NB4 (cell line): ENCODE results near the gene COTL1.

Experiments used
- DNase-seq: peaks from one replicate; pipeline ENCODE4 v3.0.0; 2010; ENCODE audit warnings: low read depth
- H3K4me3 ChIP-seq: one replicate; pipeline ENCODE4 v1.5.1; 2011; ENCODE audit warnings: mild to moderate bottlenecking, low read depth, low read length, moderate library complexity
- CTCF ChIP-seq: IDR thresholded peaks from one replicate; pipeline ENCODE4 v1.5.1; 2012; ENCODE audit warnings: low read depth, low read length
- MYC ChIP-seq: IDR thresholded peaks from 2 replicates; pipeline ENCODE4 v1.6.1; 2011; ENCODE audit warnings: low read depth, low read length
- POLR2A ChIP-seq: IDR thresholded peaks from 2 replicates; pipeline ENCODE4 v1.6.1; 2011; ENCODE audit warnings: mild to moderate bottlenecking; ENCODE audit not compliant: insufficient read length; ENCODE audit errors: extremely low read depth
- TF ChIP-seq, protein P1 (sequence below): IDR thresholded peaks from 2 replicates; pipeline ENCODE4 v1.6.1; 2011; ENCODE audit warnings: low read depth, low read length

COTL1 gene

DNA sequence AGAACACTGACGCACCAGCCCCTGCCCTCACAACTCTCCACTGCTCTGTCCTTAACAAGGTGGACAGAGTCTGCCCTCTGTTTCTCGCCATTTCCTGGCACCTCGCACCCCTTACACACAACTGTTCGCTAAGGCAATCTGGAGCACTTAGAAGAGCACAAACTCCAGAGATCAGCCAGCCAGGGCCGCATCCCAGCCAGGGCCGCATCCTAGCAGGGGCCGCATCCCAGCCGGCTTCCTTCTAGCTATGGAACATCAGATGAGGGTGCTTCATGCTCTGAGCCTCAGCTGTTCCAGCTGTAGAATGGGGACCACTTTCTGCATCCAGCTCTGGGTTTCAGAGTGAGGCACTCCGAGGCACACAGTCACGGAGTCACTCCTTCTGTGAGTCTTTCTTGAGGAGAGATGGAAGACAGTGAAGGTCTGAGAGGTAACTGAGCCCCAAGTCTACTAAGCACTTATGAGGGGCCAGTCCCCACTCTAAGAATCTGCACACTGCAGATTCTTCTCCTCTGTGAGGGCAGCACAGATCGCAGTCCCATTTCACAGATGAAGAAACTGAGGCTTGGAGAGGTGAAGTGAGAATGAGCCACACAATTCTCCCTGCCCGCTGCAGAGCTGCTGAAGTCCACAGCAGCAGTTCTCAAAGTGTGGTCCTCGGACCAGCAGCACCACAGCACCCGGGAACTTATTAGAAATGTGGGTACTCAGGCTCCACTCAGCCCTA, 20.9 kb downstream of the COTL1 start:
- TF ChIP-seq POLR2A, result no peak
- no peak for TF ChIP-seq MYC
- no peak for TF ChIP-seq CTCF
- TF ChIP-seq, protein P1, sequence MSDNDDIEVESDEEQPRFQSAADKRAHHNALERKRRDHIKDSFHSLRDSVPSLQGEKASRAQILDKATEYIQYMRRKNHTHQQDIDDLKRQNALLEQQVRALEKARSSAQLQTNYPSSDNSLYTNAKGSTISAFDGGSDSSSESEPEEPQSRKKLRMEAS, result no peak
- no peak overlapping the region for H3K4me3 ChIP-seq
- no peak for DNase-seq

GRCh38 chr16:84596161-84596560, 21.7 kb downstream of the COTL1 start:
- no peak for DNase-seq
- TF ChIP-seq, protein P1, result no peak
- TF ChIP-seq POLR2A (no peak), MYC (no peak), CTCF (no peak)
- H3K4me3 ChIP-seq, result no peak overlapping the region

DNA sequence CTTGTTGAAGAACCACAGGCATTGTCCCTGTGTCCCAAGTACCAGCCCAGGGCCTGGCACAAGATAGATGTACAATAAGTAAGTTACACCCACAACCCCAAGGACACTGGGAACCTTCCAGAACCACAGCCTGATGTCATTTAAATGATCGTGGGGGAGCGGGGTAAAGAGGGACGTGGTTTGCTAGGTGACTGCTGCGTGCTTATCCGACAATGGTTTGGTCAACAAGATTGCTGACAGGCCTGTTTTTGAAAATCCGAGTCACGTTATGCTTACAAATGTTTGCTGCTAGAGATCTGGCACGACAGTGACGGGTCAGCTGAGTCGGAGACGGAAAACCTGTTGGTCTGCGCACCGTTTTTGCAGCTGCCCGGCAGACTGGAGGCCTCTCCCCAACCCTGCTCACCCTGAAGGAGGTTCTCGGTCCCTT, 22.8 kb downstream of the COTL1 start:
- TF ChIP-seq CTCF, result no peak
- TF ChIP-seq MYC, result no peak
- no peak for TF ChIP-seq POLR2A
- TF ChIP-seq, protein P1, result no peak
- no peak for DNase-seq
- H3K4me3 ChIP-seq, result no peak overlapping the region

GRCh38 chr16:84594725-84595038, 23.2 kb downstream of the COTL1 start:
- DNase-seq, result no peak
- no peak overlapping the region for H3K4me3 ChIP-seq
- TF ChIP-seq, protein P1, result no peak
- TF ChIP-seq CTCF, result no peak
- no peak for TF ChIP-seq POLR2A
- TF ChIP-seq MYC, result no peak

GRCh38 chr16:84593825-84594724, 23.8 kb downstream of the COTL1 start:
- DNase-seq, result peak; percentile 94
- TF ChIP-seq CTCF (no peak), MYC (peak; percentile 39)
- TF ChIP-seq, protein P1, result peak; percentile 30; the same call in 1 of the 2 replicates
- peak overlapping the region; percentile 4 for H3K4me3 ChIP-seq
